A549 (cell line): ENCODE data around the gene C4orf36. TPM values are rescaled to one million over a fixed set of nuclear protein-coding genes. Genes with fewer than 3 reads are reported as not detected.

Source experiments
- ATAC-seq, 2 experiments: fragments of 200-7000 bp in 1 of 2; fragments of >200 bp in 1 of 2; cut with Nextera tagmentation in 1 of 2; cut with Tn5 transposase in 1 of 2; 3 replicates each; pipeline versions ENCODE4 v1.8.0 to v1.9.1; 2018 to 2020; ENCODE audit warnings: mild to moderate bottlenecking in 1 of 2, moderate library complexity in 1 of 2
- CTCF ChIA-PET: fragments of 300-600 bp; sonication (Branson Sonifier 250); formaldehyde crosslinking; extraction: SDS; loops from one replicate; lab custom pipeline; 2021; ENCODE audit warnings: antibody characterized with exemption, inconsistent platforms; lab: Yijun Ruan, JAX
- POLR2A ChIA-PET: fragments of 350-600 bp; formaldehyde crosslinking; extraction: SDS; loops from one replicate; lab custom pipeline; 2021; ENCODE audit warnings: antibody characterized with exemption, inconsistent platforms; lab: Yijun Ruan, JAX
- DNase-seq, 2 experiments: peaks; one replicate each; pipeline versions ENCODE4 v3.0.0 to v3.0.0-alpha.2; 2011 to 2016; ENCODE audit warnings: low read depth in 1 of 2, low spot score in 1 of 2
- FAIRE-seq: peaks from 2 replicates; lab custom pipeline; 2011; peaks lifted over from hg19 to GRCh38; lab: Jason Lieb, UNC
- H3K27ac ChIP-seq, 2 experiments: fragments of >200 bp; sonication (Bioruptor Twin); formaldehyde crosslinking; 3 replicates each; pipeline ENCODE4 v1.5.1; 2016 to 2017
- H3K4me1 ChIP-seq: fragments of >200 bp; sonication (Bioruptor Twin); formaldehyde crosslinking; 3 replicates; pipeline ENCODE4 v1.6.1; 2016
- H3K4me2 ChIP-seq: fragments of >200 bp; sonication (Bioruptor Twin); formaldehyde crosslinking; 3 replicates; pipeline ENCODE4 v1.6.1; 2016
- H3K4me3 ChIP-seq: fragments of >200 bp; sonication (Bioruptor Twin); formaldehyde crosslinking; 3 replicates; pipeline ENCODE4 v1.5.1; 2016
- H3K9me3 ChIP-seq: fragments of >200 bp; sonication (Bioruptor Twin); formaldehyde crosslinking; 3 replicates; pipeline ENCODE4 v1.6.1; 2016
- EHMT2 ChIP-seq: fragments of 200-600 bp; sonication (generic); IDR thresholded peaks from 2 replicates; pipeline ENCODE4 v1.6.1; 2016; ENCODE audit warnings: antibody characterized with exemption, low read depth, mild to moderate bottlenecking, moderate library complexity
- HOXB13 ChIP-seq: fragments of 250-450 bp; sonication (Bioruptor Pico); IDR thresholded peaks from 2 replicates; pipeline ENCODE4 v1.5.0; 2020; ENCODE audit warnings: low read depth, mild to moderate bottlenecking, moderate library complexity
- HOXB5 ChIP-seq: fragments of 250-450 bp; sonication (Bioruptor Pico); IDR thresholded peaks from 2 replicates; pipeline ENCODE4 v1.5.0; 2020; ENCODE audit warnings: mild to moderate bottlenecking, moderate library complexity
- KDM1A ChIP-seq: fragments of 200-600 bp; sonication (generic); IDR thresholded peaks from 2 replicates; pipeline ENCODE4 v1.6.1; 2016; ENCODE audit warnings: low read depth, mild to moderate bottlenecking
- NPAS2 ChIP-seq: fragments of 250-450 bp; sonication (Bioruptor Pico); IDR thresholded peaks from 2 replicates; pipeline ENCODE4 v1.8.0; 2022; ENCODE audit warnings: mild to moderate bottlenecking, moderate library complexity, borderline replicate concordance
- RARB ChIP-seq: fragments of 250-450 bp; sonication (Bioruptor Pico); IDR thresholded peaks from 2 replicates; pipeline ENCODE4 v1.8.0; 2021; ENCODE audit warnings: mild to moderate bottlenecking, moderate library complexity
- RCOR1 ChIP-seq: fragments of 150-350 bp; IDR thresholded peaks from 2 replicates; pipeline ENCODE4 v1.6.1; 2014; ENCODE audit warnings: antibody characterized with exemption, low read length, low read depth
- RNF2 ChIP-seq: fragments of 200-600 bp; sonication (generic); IDR thresholded peaks from 2 replicates; pipeline ENCODE4 v1.6.1; 2016; ENCODE audit warnings: low read depth, mild to moderate bottlenecking, antibody characterized with exemption, moderate library complexity, borderline replicate concordance
- ZFP36 ChIP-seq: fragments of 450-650 bp; IDR thresholded peaks from 2 replicates; pipeline ENCODE4 v1.6.1; 2014; ENCODE audit warnings: borderline replicate concordance; ENCODE audit not compliant: partially characterized antibody
- ZSCAN20 ChIP-seq: fragments of 250-450 bp; sonication (Bioruptor Pico); IDR thresholded peaks from 2 replicates; pipeline ENCODE4 v1.8.0; 2022; ENCODE audit warnings: mild to moderate bottlenecking, moderate library complexity
- WGBS: methylation state at CpG from one replicate; pipeline ENCODE4 v1.1.6; 2017; ENCODE audit errors: missing lambda C conversion rate; 5-methylcytosine and 5-hydroxymethylcytosine counted together
- polyA plus RNA-seq, 4 experiments: library from polyadenylated mRNA; depleted of rRNA in 3 of 4; stranded (reverse); fragments of >200 nt; fragmentation: RNase III in 1 of 4; extraction: RNeasy Plus Mini Kit Qiagen cat#74134 plus additional on column Dnase treatment in 1 of 4; gene quantifications; 2 replicates in 3 of 4; 3 replicates in 1 of 4; pipeline ENCODE4 v1.2.3, GENCODE V29; 2011 to 2017
- TF ChIP-seq, protein P1 (sequence below): IDR thresholded peaks from 2 replicates; pipeline ENCODE4 v1.6.1; 2012
- TF ChIP-seq, protein P2 (sequence below): fragments of 150-350 bp; IDR thresholded peaks from 2 replicates; pipeline ENCODE4 v1.6.1; 2014; ENCODE audit warnings: low read depth, mild to moderate bottlenecking, low read length
- TF ChIP-seq, protein P3 (sequence below): fragments of 250-450 bp; sonication (Bioruptor Pico); IDR thresholded peaks from 2 replicates; pipeline ENCODE4 v1.5.0; 2021; ENCODE audit warnings: mild to moderate bottlenecking, moderate library complexity, borderline replicate concordance
- TF ChIP-seq, protein P4 (sequence below): IDR thresholded peaks from 2 replicates; pipeline ENCODE4 v1.6.1; 2012; ENCODE audit warnings: low read depth, borderline replicate concordance
- TF ChIP-seq, protein P5 (sequence below): fragments of 450-650 bp; IDR thresholded peaks from 2 replicates; pipeline ENCODE4 v1.6.1; 2014; ENCODE audit warnings: antibody characterized with exemption
- TF ChIP-seq, protein P6 (sequence below): fragments of >200 bp; sonication (Bioruptor Twin); formaldehyde crosslinking; IDR thresholded peaks from 3 replicates; pipeline ENCODE4 v1.5.1; 2016
- TF ChIP-seq, protein P7 (sequence below): fragments of 250-450 bp; sonication (Bioruptor Pico); IDR thresholded peaks from 2 replicates; pipeline ENCODE4 v1.5.0; 2020; ENCODE audit warnings: low read depth, mild to moderate bottlenecking, moderate library complexity

The C4orf36 gene
- polyA plus RNA-seq, 2 of the 4 experiments (the other 2 are of a cell fraction): 1.5 to 1.9 TPM

DNA sequence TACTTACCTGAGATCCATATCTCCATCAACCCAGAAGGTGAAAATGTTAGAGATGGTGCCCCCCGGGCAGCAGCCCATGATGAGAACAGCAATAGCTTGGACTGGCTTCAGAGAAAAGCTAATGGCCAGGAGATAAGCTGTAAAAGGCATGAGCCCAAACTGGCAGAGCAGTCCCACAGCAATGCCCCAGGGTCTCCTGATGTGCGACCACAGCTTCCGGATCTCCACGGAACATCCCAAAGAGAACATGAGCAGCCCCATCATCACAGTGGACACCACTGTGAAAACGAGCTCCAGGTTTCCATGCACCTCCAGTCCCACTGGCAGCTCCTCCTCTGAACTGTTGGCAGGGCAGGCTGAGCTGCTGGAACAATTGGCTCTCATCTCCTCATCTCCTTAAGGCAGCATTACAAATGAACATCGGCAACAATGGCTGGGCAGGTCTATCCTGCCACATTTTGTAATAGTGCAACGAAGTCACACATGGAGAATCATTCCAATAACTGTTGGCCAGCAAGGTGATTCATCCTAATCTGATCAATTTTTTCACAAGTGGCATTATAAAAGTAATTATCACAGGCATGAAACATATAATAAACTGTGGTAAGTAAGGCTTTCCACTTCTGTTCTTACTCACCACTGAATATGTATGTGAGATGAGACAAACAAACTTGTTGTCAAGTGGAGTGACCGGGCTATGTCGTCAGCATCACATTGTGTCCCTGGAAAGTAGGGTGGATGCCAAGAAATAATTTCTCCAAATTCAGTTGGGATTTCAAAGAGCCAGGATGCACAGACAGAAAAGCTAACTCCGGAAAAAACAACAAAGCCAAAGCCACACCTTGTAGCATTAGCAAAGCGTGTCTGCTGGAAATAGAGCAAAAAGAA is 43.2 kb downstream of the C4orf36 start, which contains the start of gene SLC10A6:
SLC10A6 (minus strand) TSS at position 653 of the 888 bp plus-strand sequence; CDS start at position 384, 269 bp downstream.
- H3K4me2 ChIP-seq: no peak within 1 kb of the TSS
- FAIRE-seq: no peak
- WGBS: 59% methylated on average over 11 of the region's 11 CpGs
- ChIA-PET CTCF (interaction anchor here (1.2 to 1.3 kb wide), 2 partner anchors 8 to 358 kb away, joined by 3 to 4 read pairs; no protein-coding TSS in a partner anchor), POLR2A (no interaction called here)
- no peaks in the 10 kb centered on the region for H3K9me3 ChIP-seq
- no peak for TF ChIP-seq NPAS2 (CRISPR knock-in tag)
- TF ChIP-seq, protein P1, sequence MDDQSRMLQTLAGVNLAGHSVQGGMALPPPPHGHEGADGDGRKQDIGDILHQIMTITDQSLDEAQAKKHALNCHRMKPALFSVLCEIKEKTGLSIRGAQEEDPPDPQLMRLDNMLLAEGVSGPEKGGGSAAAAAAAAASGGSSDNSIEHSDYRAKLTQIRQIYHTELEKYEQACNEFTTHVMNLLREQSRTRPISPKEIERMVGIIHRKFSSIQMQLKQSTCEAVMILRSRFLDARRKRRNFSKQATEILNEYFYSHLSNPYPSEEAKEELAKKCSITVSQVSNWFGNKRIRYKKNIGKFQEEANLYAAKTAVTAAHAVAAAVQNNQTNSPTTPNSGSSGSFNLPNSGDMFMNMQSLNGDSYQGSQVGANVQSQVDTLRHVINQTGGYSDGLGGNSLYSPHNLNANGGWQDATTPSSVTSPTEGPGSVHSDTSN: no peak
- TF ChIP-seq, protein P2, sequence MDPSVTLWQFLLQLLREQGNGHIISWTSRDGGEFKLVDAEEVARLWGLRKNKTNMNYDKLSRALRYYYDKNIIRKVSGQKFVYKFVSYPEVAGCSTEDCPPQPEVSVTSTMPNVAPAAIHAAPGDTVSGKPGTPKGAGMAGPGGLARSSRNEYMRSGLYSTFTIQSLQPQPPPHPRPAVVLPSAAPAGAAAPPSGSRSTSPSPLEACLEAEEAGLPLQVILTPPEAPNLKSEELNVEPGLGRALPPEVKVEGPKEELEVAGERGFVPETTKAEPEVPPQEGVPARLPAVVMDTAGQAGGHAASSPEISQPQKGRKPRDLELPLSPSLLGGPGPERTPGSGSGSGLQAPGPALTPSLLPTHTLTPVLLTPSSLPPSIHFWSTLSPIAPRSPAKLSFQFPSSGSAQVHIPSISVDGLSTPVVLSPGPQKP: no peak
- no peak for TF ChIP-seq ZFP36
- TF ChIP-seq HOXB5 (CRISPR knock-in tag): no peak
- TF ChIP-seq RCOR1: no peak
- TF ChIP-seq, protein P3, sequence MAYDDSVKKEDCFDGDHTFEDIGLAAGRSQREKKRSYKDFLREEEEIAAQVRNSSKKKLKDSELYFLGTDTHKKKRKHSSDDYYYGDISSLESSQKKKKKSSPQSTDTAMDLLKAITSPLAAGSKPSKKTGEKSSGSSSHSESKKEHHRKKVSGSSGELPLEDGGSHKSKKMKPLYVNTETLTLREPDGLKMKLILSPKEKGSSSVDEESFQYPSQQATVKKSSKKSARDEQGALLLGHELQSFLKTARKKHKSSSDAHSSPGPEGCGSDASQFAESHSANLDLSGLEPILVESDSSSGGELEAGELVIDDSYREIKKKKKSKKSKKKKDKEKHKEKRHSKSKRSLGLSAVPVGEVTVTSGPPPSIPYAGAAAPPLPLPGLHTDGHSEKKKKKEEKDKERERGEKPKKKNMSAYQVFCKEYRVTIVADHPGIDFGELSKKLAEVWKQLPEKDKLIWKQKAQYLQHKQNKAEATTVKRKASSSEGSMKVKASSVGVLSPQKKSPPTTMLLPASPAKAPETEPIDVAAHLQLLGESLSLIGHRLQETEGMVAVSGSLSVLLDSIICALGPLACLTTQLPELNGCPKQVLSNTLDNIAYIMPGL: no peak
- no peak for TF ChIP-seq RNF2
- no peak for TF ChIP-seq ZSCAN20 (CRISPR knock-in tag)
- no peak for TF ChIP-seq HOXB13
- TF ChIP-seq, protein P4, sequence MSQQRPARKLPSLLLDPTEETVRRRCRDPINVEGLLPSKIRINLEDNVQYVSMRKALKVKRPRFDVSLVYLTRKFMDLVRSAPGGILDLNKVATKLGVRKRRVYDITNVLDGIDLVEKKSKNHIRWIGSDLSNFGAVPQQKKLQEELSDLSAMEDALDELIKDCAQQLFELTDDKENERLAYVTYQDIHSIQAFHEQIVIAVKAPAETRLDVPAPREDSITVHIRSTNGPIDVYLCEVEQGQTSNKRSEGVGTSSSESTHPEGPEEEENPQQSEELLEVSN: no peak
- TF ChIP-seq, protein P5, sequence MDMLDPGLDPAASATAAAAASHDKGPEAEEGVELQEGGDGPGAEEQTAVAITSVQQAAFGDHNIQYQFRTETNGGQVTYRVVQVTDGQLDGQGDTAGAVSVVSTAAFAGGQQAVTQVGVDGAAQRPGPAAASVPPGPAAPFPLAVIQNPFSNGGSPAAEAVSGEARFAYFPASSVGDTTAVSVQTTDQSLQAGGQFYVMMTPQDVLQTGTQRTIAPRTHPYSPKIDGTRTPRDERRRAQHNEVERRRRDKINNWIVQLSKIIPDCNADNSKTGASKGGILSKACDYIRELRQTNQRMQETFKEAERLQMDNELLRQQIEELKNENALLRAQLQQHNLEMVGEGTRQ: no peak
- TF ChIP-seq KDM1A: no peak
- no peak for TF ChIP-seq RARB (CRISPR knock-in tag)
- TF ChIP-seq, protein P6, sequence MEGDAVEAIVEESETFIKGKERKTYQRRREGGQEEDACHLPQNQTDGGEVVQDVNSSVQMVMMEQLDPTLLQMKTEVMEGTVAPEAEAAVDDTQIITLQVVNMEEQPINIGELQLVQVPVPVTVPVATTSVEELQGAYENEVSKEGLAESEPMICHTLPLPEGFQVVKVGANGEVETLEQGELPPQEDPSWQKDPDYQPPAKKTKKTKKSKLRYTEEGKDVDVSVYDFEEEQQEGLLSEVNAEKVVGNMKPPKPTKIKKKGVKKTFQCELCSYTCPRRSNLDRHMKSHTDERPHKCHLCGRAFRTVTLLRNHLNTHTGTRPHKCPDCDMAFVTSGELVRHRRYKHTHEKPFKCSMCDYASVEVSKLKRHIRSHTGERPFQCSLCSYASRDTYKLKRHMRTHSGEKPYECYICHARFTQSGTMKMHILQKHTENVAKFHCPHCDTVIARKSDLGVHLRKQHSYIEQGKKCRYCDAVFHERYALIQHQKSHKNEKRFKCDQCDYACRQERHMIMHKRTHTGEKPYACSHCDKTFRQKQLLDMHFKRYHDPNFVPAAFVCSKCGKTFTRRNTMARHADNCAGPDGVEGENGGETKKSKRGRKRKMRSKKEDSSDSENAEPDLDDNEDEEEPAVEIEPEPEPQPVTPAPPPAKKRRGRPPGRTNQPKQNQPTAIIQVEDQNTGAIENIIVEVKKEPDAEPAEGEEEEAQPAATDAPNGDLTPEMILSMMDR: no peak
- TF ChIP-seq, protein P7, sequence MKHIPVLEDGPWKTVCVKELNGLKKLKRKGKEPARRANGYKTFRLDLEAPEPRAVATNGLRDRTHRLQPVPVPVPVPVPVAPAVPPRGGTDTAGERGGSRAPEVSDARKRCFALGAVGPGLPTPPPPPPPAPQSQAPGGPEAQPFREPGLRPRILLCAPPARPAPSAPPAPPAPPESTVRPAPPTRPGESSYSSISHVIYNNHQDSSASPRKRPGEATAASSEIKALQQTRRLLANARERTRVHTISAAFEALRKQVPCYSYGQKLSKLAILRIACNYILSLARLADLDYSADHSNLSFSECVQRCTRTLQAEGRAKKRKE (CRISPR knock-in tag): no peak
- no peak for TF ChIP-seq EHMT2
- H3K4me3 ChIP-seq: no peak within 1 kb of the TSS
- DNase-seq: no peak
- no peak within 1 kb of the TSS for H3K27ac ChIP-seq
- no peaks in the 10 kb centered on the region for H3K4me1 ChIP-seq
- ATAC-seq: no peak
